ENCODE measurements around the gene MINAR1.

- TF ChIP-seq EZH2 (IDR thresholded peaks at IDR 0.05; ENCODE audit: insufficient read depth, poor library complexity, severe bottlenecking) (no peak), EZH2phosphoT487 (IDR thresholded peaks at IDR 0.05; ENCODE audit: insufficient read depth, low read depth) (no peak)
Observed at GRCh38 chr15:79397269-79397910, 34.7 kb upstream of the MINAR1 start.
